Tongue (tissue), 2 donors: ENCODE results near the gene GALNTL6. TPM values are rescaled to one million over a fixed set of nuclear protein-coding genes. Genes with fewer than 3 reads are reported as not detected.
A peak's percentile ranks its signal among the peaks of the same experiment; 100 is the strongest.
"Not testable (repeated sequence)": the region's sequence is repeated elsewhere in the genome, so short reads cannot be mapped to it uniquely, and the experiment has no call there.

ENCODE experiments used
- DNase-seq: peaks from one replicate; pipeline ENCODE4 v3.0.0-alpha.2; 2015
- total RNA-seq: library from RNA; depleted of rRNA; stranded (reverse); fragments of >200 nt; gene quantifications from one replicate; pipeline ENCODE4 v1.2.3, GENCODE V29; 2014

Gene GALNTL6
- total RNA-seq, 1 donor from 2014 or later, result 0.62 TPM

DNA sequence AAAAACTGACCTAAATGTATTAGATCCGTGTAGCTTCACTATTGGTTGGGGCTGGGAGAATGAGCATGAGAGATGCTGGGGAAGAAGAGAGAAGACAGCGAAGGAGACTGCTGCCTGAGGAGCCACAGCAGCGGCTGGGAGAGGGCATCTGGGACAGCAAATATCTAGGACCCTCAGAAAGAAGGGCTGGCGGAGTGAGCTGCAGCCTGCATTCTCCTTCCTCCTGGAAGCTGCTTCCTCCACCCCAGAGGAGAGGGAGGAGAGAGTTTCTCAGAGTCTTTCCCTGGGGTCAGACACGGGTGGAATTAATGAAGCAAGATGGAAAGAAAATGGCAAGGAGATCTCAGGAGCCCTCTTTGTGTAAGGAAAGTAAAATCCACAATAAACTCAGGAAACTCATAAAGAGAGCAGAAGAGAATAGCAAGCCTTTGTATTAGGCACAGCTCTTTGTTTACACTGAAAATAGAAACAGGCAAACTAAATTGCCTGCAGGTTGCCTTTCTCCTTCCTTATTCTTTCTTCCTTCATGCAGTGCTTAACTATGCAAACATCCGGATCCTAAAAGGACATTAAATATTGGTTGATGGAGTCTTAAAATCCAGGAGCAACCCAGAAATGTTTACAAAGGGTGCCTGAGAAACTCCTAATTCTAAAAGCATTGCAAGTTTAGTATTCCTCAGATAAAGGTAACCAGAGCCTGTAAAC lies 1225.1 kb downstream of the GALNTL6 start:
- DNase-seq, result peak; percentile 28

DNA sequence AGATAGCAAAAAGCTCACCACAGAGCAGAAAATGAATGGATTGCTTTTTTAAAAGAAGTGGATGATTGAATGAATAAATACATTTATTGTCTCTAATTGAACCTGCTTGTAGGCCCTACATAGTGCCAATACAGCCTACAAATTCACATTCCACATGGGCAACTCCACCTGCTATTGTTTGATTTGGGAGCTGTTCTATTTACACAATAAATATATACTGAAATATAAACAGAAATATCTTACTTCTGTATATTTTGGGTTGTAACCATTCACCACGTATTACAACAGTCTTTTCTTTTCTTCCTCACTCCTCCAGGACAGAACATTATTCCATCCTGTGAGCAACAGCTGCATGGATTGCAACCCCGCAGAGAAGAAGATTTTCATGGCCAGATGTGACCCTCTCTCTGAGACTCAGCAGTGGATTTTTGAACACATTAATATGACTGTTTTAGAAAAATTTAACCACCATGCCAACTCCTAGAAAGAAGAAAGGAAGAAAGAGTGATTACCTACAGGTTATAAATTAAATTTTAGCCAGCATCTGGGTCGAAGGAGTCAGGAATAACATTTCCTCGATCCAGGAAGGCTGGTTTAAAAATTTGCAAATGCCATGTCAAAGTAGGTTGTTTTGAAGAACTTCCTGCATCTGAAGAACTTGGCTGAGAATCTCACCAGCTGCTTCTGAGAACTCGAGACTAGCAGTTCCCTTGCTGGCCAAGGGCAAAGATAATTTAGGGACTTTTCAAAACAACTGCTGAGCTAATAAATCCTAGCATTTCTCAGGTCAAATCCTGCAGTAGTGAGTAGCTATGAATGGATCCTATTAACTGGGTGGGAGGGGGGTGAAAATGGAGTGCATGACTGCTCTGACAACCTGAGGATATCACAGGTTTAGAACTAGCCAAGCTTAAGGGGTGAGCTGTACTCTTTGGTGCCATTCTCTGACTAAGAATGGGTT lies 1226.7 kb downstream of the GALNTL6 start:
- peak; percentile 89 for DNase-seq

DNA sequence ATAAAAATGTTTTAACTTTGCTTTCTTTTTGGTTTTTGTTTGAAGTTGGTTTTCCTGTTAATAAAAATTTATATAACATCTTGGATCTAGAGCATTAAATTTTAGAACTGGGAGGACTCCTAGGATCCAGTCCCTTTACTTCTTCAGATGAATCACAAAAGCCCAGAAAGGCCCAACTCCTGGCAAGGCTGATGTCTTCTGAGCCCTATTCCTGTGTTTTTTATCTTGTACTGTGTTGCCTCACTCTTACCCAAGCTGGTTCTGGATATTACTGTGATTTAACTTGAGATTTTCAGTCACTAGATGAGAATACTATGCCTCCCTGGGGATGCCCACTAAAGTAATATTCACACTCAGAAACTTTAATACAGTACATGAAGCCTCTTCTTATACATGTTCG lies 1228.3 kb downstream of the GALNTL6 start:
- DNase-seq, result no peak

DNA sequence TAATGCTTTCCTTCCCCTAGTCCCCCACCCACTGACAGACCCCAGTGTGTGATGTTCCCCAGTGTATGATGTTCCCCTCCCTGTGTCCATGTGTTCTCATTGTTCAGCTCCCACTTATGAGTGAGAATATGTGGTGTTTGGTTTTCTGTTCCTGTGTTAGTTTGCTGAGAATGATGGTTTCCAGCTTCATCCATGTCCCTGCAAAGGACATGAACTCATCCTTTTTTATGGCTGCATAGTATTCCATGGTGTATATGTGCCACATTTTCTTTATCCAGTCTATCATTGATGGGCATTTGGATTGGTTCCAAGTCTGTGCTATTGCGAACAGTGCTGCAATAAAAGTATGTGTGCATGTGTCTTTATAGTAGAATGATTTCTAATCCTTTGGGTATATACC lies 1228.9 kb downstream of the GALNTL6 start:
- not testable (repeated sequence) for DNase-seq

DNA sequence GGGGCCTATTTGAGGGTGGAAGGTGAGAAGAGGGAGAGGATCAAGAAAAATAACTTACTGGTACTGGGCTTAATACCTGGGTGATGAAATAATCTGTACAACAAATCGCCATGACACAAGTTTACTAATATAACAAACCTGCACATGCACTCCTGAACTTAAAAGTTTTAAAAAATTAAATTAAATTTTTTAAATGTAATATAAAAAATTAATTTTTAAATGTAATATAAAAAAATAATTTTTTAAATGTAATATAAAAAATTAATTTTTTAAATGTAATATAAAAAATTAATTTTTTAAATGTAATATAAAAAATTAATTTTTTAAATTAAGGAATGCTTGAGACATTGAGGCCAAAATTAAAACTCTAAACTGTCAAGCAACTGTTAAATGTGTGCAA lies 1231.1 kb downstream of the GALNTL6 start:
- DNase-seq, result no peak

DNA sequence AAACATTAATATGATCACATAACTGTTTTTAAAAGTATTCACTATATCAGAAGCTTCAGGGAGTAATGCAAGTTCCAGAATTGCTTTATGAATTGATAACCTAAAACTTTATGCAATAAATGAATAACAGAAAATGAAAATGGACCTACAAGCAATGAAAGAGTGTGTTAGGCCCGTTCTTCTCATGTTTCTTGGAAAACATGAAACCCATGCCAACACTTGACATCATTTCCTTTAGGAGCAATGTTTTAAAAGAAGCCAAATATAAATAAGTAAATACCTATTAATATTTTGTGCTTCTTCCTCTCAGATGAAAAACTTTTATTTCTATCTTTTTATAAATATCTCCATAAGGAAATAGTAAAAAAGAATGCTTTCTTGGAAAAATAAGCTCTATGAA lies 1232.4 kb downstream of the GALNTL6 start:
- no peak for DNase-seq

DNA sequence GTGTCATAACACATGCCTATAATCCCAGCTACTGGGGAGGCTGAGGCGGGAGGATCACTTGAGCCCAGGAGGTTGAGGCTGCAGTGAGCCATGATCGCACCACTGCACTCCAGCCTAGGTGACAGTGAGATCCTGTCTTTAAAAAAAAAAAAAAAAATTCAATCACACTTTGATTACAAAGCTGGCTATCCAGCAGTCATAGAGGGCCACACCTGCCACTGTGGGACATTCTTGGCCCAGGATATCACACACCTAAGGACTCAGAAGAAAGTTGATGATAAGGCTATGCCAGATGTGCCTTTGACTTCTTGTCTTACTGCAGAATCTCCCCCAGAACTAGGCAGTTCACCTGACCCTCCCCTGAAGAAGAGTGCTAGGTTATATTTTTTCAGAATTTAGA lies 1232.9 kb downstream of the GALNTL6 start:
- no peak for DNase-seq

DNA sequence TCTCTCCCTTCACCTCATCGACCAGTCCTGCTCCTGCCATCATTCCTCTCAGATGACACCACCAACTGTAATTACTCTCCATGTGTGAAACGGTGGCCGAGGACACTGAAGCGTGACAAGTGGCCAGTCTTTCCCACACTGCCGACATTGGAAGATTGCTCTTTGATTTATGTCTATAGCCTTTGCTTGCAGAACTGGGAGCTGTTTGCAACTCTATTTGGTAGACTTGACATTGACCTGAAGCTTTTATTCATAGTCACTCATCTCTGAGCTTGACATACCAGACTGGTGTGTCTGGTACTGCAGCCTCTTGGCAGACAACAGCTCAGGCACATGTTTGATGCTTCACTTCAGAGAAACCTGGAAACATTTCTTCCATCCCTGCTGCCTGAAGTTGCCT lies 1233.6 kb downstream of the GALNTL6 start:
- no peak for DNase-seq

DNA sequence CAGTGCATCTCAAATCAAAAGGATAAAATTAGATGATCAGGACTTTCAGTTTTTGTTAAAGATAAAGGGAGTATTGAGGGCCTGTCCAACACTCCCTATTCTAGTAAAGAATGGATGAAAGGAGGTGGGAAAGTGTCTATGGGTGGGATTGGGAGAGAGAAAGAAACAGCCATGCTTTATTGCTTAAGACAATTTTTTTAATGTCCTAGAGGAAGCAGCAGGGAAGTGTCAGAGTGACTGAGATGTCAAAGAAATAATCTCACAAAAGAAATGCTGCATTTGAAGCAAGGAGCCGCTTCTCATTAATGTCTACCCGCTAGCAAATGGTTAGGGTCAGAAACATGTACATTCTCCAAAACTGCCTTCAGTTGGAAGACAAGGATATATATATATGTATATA lies 1238.0 kb downstream of the GALNTL6 start:
- no peak for DNase-seq

DNA sequence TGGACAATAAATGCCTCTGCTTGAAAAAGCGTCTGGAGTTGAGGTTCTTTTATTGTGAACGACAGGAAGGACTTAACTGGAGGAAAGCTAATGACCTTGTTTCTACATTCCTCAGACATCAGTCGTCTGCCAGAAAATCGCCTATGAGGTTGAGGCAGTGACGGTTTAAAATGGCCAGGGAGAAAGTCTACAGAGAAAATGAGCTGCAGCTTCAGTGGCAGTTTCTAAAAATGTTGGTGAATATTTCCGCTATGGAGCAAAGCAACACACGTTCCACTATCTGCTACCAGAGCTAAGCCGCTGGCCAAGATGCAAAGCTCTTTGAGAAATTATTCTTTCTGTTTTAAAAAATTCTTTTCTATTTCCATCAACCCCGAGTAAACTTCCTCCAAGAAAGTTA lies 1238.5 kb downstream of the GALNTL6 start:
- DNase-seq, result peak; percentile 22

DNA sequence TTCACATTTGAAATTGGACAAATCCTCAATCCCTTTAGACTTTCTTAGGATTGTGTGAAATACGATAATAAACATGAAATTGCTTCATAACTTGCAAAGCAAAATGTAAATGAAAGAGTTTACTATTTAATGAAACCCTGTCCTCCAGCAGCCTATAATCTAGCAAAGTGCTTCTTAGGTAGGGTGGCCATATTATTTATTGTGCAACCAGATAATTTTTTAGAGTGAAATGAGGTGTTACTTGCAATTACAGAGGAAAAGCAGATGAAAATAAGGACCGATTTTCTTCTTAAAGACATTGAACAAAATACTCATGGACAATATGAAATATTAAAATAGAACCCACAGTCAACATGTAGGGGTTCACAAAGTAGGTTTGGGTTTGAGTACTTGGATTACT lies 1239.2 kb downstream of the GALNTL6 start:
- DNase-seq, result no peak

DNA sequence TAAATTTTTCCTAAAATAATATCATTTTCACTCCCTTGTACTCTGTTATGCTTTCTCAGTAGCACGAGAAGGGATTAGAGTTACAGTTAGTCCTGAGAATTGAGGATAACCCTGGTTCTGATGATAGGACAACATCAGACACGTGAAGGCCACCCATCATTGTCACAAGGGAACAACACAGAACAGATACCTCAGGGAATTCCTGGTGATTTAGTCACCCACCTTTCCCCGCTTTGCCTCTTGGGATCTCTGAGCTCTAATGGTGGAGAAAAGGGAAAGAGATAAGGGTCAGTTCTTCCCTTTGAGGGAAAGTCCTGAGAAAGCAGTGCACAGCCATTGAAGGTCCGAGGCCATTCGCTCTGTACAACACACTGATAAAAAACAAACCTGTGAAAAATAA lies 1243.1 kb downstream of the GALNTL6 start:
- no peak for DNase-seq

DNA sequence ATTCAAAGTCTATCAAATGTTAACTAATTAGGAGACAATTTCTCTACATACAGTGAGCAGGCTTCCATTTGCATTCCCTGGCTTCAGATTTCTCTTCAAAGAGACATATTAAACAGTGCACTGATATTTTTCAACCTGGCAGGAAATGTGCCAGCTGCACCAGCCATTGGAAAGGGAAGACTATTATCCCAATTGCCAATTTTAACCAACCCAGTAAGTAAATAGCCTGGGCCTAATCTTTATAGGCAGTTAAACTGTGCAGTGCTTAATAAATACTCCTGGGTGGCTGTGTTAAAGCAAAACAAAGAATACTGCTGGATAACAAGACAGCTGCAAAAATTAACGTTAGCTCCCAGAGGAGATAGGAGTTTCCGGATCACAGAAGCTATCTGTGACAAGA lies 1243.5 kb downstream of the GALNTL6 start:
- DNase-seq, result no peak

DNA sequence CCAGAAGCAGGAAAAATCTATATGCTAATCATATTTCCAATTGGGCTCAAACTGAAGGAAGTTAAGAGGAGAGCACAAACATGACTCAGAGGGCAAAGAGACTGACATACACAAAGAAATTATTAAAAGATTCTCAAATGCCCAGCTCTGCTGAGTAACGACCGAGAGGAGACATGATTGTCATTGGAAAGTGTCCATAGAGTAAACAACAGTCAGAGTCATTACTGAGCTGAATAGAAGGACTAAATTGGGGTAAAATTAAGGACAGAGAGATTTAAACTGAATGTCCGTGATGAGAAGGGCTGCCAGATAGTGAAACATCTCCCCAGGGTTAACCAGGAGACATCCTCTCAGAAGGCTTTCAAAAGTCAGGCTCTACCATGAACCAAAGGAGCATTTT lies 1244.2 kb downstream of the GALNTL6 start:
- DNase-seq, result no peak

DNA sequence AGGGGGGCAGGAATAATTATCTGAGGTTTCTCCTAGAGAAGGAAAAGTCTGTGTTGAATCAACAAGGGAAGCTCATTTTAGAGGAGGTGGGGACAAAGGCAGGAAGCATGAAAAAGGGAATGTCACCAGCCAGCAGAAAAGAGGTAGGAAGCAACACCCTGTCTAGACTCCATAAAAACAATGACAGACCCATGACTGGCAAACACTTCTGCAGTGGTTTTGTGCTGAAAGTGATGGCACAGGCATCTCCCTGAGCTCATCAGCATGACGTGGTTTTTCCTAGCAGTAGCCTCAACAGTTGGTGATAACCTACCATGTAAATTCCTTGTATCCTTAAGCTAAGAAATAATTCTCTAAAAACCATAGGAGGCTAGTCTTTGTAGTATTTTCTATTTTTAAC lies 1244.7 kb downstream of the GALNTL6 start:
- DNase-seq, result peak; percentile 39

DNA sequence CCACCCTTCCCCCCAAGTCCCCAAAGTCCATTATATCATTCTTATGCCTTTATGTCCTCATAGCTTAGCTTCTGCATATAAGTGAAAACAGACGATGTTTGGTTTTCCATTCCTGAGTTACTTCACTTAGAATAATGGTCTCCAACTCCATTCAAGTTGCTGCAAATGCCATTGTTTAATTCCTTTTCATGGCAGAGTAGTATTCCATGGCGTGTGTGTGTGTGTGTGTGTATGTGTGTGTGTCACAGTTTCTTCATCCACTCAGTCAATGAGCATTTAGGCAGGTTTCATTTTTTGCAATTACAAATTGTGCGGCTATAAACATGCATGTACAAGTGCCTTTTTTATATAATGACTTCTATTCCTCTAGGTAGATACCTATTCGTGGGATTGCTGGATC lies 1248.0 kb downstream of the GALNTL6 start:
- DNase-seq, result no peak

DNA sequence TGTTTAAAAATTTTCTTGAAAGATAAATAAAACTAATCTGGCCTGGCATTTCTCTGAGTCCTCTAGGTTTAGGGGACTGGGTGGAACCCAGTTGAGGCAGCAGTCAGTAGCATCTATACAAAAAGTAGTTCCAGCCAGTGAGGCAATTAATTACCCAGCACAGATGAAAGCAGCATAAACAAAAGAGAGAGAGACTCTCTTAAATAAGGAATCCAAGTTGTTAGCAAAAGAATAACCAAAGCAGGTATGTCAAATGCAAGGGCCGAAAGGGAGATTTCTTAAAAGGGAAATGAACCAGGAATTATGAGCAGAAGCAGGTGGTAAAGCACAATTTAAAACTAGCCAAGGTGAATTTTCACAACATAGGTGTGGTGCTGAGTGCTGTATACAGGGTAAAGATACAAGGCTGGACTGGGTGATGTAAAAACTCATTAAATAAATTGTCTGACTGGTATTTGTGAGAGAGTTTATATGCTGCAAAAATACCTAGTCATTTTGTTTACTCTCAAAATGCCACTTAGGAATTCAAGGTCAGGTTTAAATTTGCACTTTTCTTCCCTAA lies 1260.8 kb downstream of the GALNTL6 start:
- no peak for DNase-seq

DNA sequence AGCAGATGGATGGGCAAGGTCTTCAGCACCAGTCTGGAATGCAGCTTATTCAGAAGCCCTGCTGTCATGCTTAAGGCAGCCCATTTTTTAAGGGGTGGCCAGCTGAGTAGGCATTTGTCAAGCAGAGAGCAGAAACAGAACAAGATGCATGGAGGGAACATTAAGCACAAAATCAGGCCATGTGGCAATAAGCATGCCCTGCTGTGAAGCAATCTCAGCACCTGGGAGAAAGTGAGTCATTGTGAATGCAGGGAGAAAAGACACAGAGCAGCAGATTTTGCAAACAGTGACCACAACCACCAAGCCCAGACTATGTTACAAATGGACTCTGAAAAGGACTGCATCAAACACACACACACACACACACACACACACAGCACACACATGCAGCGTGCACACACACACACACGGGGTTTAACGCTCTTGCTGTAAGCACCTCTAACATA lies 1261.3 kb downstream of the GALNTL6 start:
- peak; percentile 11 for DNase-seq

DNA sequence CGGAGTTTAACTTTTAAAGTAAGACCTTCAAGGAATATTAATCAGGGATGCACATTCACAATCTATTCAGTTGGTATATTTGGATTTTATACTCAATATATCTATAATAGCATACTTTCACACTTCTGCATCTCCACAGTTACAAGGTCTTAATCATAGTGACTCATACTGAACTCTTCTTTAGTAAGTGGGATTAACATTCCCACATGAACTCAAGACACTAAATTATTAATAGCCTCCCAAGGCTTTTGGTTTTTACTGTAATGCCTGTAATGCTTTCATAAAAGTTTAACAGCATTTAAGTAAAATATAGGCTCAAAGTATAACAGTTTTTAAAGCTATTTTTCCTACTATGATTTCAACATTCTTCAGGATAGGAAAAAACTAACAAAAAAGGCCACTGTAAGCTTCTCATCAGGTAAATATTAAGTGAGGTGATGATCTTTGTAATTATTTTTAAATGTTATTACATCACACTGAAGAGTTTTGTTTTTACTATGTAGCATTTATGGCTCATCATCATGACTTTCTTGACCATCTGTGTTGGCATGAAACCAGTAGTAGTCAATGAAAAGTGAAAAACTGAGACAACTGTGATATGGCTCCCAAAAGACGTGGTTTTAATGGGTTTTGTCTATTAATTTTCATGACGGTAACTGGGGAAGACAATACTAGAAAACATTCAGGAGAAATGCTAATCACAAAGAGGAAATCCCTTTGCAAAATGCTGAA lies 1263.9 kb downstream of the GALNTL6 start:
- DNase-seq, result no peak

DNA sequence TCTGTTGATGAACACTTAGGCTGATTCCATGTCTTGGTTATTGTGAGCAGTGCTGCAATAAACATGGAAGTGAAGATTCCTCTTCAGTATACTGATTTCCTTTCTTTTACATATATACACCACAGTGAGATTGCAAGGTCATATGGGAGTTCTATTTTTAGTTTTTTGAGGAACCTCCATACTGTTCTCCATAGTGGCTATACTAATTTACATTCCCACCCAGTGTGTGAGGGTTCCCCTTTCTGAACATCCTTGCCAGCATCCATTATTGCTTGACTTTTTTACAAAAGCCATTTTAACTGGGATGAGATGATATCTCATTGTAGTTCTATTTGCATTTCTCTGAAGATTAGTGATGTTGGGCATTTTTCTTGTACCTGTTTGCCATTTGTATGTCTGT lies 1274.9 kb downstream of the GALNTL6 start:
- DNase-seq, result no peak
